GM23338 (cell line): ENCODE measurements around the gene PLAA. TPM values are rescaled to one million over a fixed set of nuclear protein-coding genes. Genes with fewer than 3 reads are reported as not detected.

Experiments used
- ATAC-seq: fragments of 200-7000 bp; cut with Tn5 transposase; 3 replicates; pipeline ENCODE4 v1.9.1; 2020
- DNase-seq: peaks from one replicate; pipeline ENCODE4 v3.0.0-alpha.2; 2015; ENCODE audit warnings: low spot score
- H2AFZ ChIP-seq: fragments of 200-600 bp; sonication (generic); 2 replicates; pipeline ENCODE4 v1.8.0; 2016; ENCODE audit warnings: antibody characterized with exemption, mild to moderate bottlenecking, moderate library complexity
- H3F3A ChIP-seq: fragments of 200-600 bp; sonication (generic); replicated peaks from 2 replicates; pipeline ENCODE4 v1.8.0; 2017; ENCODE audit warnings: antibody characterized with exemption, mixed run types, low read depth
- H3K27ac ChIP-seq: fragments of 200-600 bp; sonication (generic); 2 replicates; pipeline ENCODE4 v1.6.1; 2016; ENCODE audit warnings: low read depth
- H3K27me3 ChIP-seq: fragments of 200-600 bp; sonication (generic); 2 replicates; pipeline ENCODE4 v1.8.0; 2016; ENCODE audit warnings: mild to moderate bottlenecking, mixed run types, moderate library complexity; ENCODE audit not compliant: insufficient read depth
- H3K36me3 ChIP-seq: fragments of 200-600 bp; sonication (generic); 2 replicates; pipeline ENCODE4 v1.8.0; 2016; ENCODE audit warnings: mild to moderate bottlenecking; ENCODE audit not compliant: insufficient read depth
- H3K4me1 ChIP-seq: fragments of 200-600 bp; sonication (generic); 2 replicates; pipeline ENCODE4 v1.8.0; 2016; ENCODE audit warnings: mild to moderate bottlenecking, moderate library complexity; ENCODE audit not compliant: insufficient read depth
- H3K4me2 ChIP-seq: fragments of 200-600 bp; sonication (generic); 2 replicates; pipeline ENCODE4 v1.7.1; 2017; ENCODE audit warnings: mixed run types
- H3K4me3 ChIP-seq: fragments of 200-600 bp; sonication (generic); 2 replicates; pipeline ENCODE4 v1.6.1; 2016; ENCODE audit warnings: mixed run types
- H3K79me2 ChIP-seq: fragments of 200-600 bp; sonication (generic); replicated peaks from 2 replicates; pipeline ENCODE4 v1.8.0; 2017; ENCODE audit warnings: mild to moderate bottlenecking; ENCODE audit not compliant: insufficient read depth
- H3K9me2 ChIP-seq: fragments of 200-600 bp; sonication (generic); 2 replicates; pipeline ENCODE4 v1.8.0; 2017; ENCODE audit not compliant: insufficient read depth
- H4K20me1 ChIP-seq: fragments of 200-600 bp; sonication (generic); replicated peaks from 2 replicates; pipeline ENCODE4 v1.8.0; 2017; ENCODE audit warnings: mild to moderate bottlenecking; ENCODE audit not compliant: insufficient read depth
- H3K27ac Mint-ChIP-seq: 2 replicates; pipeline ENCODE4 v1.8.0; 2020; ENCODE audit warnings: inconsistent platforms, mild to moderate bottlenecking, moderate library complexity, mixed read lengths
- H3K27me3 Mint-ChIP-seq: 3 replicates; pipeline ENCODE4 v1.8.0; 2022; ENCODE audit warnings: low read depth, mild to moderate bottlenecking, moderate library complexity, mixed read lengths, inconsistent platforms; ENCODE audit not compliant: insufficient read depth, poor library complexity
- H3K36me3 Mint-ChIP-seq: 3 replicates; pipeline ENCODE4 v1.8.0; 2021; ENCODE audit warnings: low read depth, mild to moderate bottlenecking, inconsistent platforms, moderate library complexity, mixed read lengths
- H3K4me1 Mint-ChIP-seq: 3 replicates; pipeline ENCODE4 v1.8.0; 2020; ENCODE audit warnings: mild to moderate bottlenecking, inconsistent platforms, mixed read lengths
- H3K4me3 Mint-ChIP-seq: 3 replicates; pipeline ENCODE4 v1.8.0; 2021; ENCODE audit warnings: moderate library complexity, mild to moderate bottlenecking, inconsistent platforms, mixed read lengths
- H3K9me3 Mint-ChIP-seq: 3 replicates; pipeline ENCODE4 v1.8.0; 2020; ENCODE audit warnings: moderate library complexity, mild to moderate bottlenecking, inconsistent platforms, mixed read lengths
- CREB1 ChIP-seq: fragments of 250-450 bp; sonication (Bioruptor Pico); IDR thresholded peaks from 2 replicates; pipeline ENCODE4 v1.5.0; 2020; ENCODE audit warnings: low read depth, mild to moderate bottlenecking, moderate library complexity
- EZH2 ChIP-seq: fragments of 200-600 bp; sonication (generic); IDR thresholded peaks from one replicate; pipeline ENCODE4 v1.8.0; 2017; ENCODE audit warnings: antibody characterized with exemption, mild to moderate bottlenecking, low read depth; ENCODE audit not compliant: unreplicated experiment
- EZH2phosphoT487 ChIP-seq: fragments of 200-600 bp; sonication (generic); IDR thresholded peaks from one replicate; pipeline ENCODE4 v1.8.1; 2018; ENCODE audit warnings: antibody characterized with exemption; ENCODE audit not compliant: unreplicated experiment
- JUNB ChIP-seq: IDR thresholded peaks from one replicate; pipeline ENCODE4 v1.6.1; 2016; ENCODE audit warnings: antibody characterized with exemption; ENCODE audit not compliant: unreplicated experiment
- NANOG ChIP-seq: IDR thresholded peaks from 2 replicates; pipeline ENCODE4 v1.6.1; 2016; ENCODE audit warnings: antibody characterized with exemption, borderline replicate concordance
- POLR2AphosphoS5 ChIP-seq: IDR thresholded peaks from 2 replicates; pipeline ENCODE4 v1.6.1; 2016; ENCODE audit warnings: antibody characterized with exemption, low read depth
- STAT1 ChIP-seq: IDR thresholded peaks from one replicate; pipeline ENCODE4 v1.6.1; 2016; ENCODE audit warnings: antibody characterized with exemption; ENCODE audit not compliant: unreplicated experiment
- ZNF114 ChIP-seq: fragments of 250-450 bp; sonication (Bioruptor Pico); IDR thresholded peaks from 2 replicates; pipeline ENCODE4 v1.5.0; 2020; ENCODE audit warnings: mild to moderate bottlenecking, moderate library complexity
- ZNF331 ChIP-seq: fragments of 250-450 bp; sonication (Bioruptor Pico); IDR thresholded peaks from 2 replicates; pipeline ENCODE4 v1.5.0; 2020; ENCODE audit warnings: low read depth, mild to moderate bottlenecking, moderate library complexity
- polyA plus RNA-seq: library from polyadenylated mRNA; unstranded; fragments of >200 nt; fragmentation: Nextera tagmentation; extraction: Ambion mirVana; gene quantifications from 2 replicates; pipeline ENCODE4 v1.2.1, GENCODE V29; 2016
- total RNA-seq: library from RNA; depleted of rRNA; stranded (reverse); fragments of >200 nt; shearing (Covaris generic); gene quantifications from 2 replicates; pipeline ENCODE4 v1.2.3, GENCODE V29; 2014
- TF ChIP-seq, protein P1 (sequence below): IDR thresholded peaks from one replicate; pipeline ENCODE4 v1.6.1; 2018; ENCODE audit warnings: antibody characterized with exemption; ENCODE audit not compliant: unreplicated experiment
- TF ChIP-seq, protein P2 (sequence below): fragments of 250-450 bp; sonication (Bioruptor Pico); IDR thresholded peaks from 2 replicates; pipeline ENCODE4 v1.5.0; 2020; ENCODE audit warnings: mild to moderate bottlenecking, moderate library complexity
- TF ChIP-seq, protein P3 (sequence below), 2 experiments: fragments of 200-600 bp in 1 of 2; sonication (generic) in 1 of 2; conservative IDR thresholded peaks; 2 replicates each; pipeline versions ENCODE4 v1.5.1 to v1.6.1; 2016 to 2017; ENCODE audit warnings: antibody characterized with exemption in 2 of 2, low read depth in 2 of 2, mild to moderate bottlenecking in 2 of 2, moderate library complexity in 1 of 2
- TF ChIP-seq, protein P4 (sequence below): IDR thresholded peaks from 2 replicates; pipeline ENCODE4 v1.6.1; 2016; ENCODE audit warnings: antibody characterized with exemption

PLAA gene
- total and polyA plus RNA-seq, 2 experiments from 2014 or later = 24.8 to 72.1 TPM

DNA sequence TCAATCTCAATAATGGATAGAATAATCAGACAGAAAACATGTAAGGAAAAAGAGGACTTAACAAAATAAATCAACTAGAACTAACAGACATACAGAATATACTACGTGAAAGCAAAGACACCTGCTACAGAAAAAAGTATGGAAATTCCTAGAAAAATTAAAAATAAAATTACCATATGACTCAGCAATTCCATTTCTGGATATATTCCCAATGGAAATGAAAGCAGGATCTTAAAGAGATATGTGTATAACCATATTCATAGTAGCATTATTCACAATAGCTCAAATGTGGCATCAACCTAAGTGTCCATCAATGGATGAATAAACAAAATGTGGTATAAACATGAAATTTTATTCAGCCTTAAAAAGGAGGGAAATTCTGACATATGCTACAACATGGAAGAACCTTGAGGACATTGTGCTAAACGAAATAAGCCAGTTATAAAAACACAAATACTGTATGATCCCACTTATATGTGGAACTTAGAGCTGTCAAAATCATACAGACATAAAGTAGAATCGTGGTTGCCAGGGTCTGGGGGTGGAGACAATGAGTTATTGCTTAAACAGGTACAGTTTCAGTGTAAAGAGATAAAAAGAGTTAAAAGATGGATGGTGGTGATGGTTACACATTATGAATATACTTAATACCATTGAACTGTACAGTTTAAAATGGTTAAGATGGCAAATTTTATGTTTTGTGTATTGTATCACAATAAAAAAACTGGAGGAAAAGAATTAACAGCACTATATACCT is 6.9 kb downstream of the PLAA start:
- peaks cover 17% of the 10 kb centered on the region for H4K20me1 ChIP-seq
- no peak overlapping the region for H3K4me3 ChIP-seq

More for the DNA sequence above, 6.9 kb downstream of the PLAA start:
- Histone ChIP-seq H3F3A (no peaks in the 10 kb centered on the region), H3K79me2 (peaks cover 100% of the 10 kb centered on the region), H3K27ac (no peak overlapping the region), H3K27me3 (no peaks in the 10 kb centered on the region), H2AFZ (no peak overlapping the region), H3K36me3 (no peaks in the 10 kb centered on the region), H3K4me2 (no peak overlapping the region), H3K4me1 (peaks cover 16% of the 10 kb centered on the region), H3K9me2 (no peaks in the 10 kb centered on the region)
- Mint-ChIP-seq H3K4me3 (no peak overlapping the region), H3K36me3 (peaks cover 20% of the 10 kb centered on the region), H3K9me3 (peaks cover 2% of the 10 kb centered on the region; the same call in 2 of the 3 replicates), H3K27ac (peak overlapping the region; percentile 1; the same call in 1 of the 2 replicates), H3K27me3 (peaks cover 4% of the 10 kb centered on the region), H3K4me1 (peaks cover 31% of the 10 kb centered on the region)
- DNase-seq (no peak), ATAC-seq (no peak)
- TF ChIP-seq CREB1 (CRISPR knock-in tag) (no peak), EZH2phosphoT487 (no peak), JUNB (no peak), ZNF114 (CRISPR knock-in tag) (no peak), NANOG (no peak), ZNF331 (CRISPR knock-in tag) (no peak), EZH2 (no peak), POLR2AphosphoS5 (no peak), STAT1 (no peak)
- TF ChIP-seq, protein P1, sequence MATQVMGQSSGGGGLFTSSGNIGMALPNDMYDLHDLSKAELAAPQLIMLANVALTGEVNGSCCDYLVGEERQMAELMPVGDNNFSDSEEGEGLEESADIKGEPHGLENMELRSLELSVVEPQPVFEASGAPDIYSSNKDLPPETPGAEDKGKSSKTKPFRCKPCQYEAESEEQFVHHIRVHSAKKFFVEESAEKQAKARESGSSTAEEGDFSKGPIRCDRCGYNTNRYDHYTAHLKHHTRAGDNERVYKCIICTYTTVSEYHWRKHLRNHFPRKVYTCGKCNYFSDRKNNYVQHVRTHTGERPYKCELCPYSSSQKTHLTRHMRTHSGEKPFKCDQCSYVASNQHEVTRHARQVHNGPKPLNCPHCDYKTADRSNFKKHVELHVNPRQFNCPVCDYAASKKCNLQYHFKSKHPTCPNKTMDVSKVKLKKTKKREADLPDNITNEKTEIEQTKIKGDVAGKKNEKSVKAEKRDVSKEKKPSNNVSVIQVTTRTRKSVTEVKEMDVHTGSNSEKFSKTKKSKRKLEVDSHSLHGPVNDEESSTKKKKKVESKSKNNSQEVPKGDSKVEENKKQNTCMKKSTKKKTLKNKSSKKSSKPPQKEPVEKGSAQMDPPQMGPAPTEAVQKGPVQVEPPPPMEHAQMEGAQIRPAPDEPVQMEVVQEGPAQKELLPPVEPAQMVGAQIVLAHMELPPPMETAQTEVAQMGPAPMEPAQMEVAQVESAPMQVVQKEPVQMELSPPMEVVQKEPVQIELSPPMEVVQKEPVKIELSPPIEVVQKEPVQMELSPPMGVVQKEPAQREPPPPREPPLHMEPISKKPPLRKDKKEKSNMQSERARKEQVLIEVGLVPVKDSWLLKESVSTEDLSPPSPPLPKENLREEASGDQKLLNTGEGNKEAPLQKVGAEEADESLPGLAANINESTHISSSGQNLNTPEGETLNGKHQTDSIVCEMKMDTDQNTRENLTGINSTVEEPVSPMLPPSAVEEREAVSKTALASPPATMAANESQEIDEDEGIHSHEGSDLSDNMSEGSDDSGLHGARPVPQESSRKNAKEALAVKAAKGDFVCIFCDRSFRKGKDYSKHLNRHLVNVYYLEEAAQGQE = no peak
- TF ChIP-seq, protein P2, sequence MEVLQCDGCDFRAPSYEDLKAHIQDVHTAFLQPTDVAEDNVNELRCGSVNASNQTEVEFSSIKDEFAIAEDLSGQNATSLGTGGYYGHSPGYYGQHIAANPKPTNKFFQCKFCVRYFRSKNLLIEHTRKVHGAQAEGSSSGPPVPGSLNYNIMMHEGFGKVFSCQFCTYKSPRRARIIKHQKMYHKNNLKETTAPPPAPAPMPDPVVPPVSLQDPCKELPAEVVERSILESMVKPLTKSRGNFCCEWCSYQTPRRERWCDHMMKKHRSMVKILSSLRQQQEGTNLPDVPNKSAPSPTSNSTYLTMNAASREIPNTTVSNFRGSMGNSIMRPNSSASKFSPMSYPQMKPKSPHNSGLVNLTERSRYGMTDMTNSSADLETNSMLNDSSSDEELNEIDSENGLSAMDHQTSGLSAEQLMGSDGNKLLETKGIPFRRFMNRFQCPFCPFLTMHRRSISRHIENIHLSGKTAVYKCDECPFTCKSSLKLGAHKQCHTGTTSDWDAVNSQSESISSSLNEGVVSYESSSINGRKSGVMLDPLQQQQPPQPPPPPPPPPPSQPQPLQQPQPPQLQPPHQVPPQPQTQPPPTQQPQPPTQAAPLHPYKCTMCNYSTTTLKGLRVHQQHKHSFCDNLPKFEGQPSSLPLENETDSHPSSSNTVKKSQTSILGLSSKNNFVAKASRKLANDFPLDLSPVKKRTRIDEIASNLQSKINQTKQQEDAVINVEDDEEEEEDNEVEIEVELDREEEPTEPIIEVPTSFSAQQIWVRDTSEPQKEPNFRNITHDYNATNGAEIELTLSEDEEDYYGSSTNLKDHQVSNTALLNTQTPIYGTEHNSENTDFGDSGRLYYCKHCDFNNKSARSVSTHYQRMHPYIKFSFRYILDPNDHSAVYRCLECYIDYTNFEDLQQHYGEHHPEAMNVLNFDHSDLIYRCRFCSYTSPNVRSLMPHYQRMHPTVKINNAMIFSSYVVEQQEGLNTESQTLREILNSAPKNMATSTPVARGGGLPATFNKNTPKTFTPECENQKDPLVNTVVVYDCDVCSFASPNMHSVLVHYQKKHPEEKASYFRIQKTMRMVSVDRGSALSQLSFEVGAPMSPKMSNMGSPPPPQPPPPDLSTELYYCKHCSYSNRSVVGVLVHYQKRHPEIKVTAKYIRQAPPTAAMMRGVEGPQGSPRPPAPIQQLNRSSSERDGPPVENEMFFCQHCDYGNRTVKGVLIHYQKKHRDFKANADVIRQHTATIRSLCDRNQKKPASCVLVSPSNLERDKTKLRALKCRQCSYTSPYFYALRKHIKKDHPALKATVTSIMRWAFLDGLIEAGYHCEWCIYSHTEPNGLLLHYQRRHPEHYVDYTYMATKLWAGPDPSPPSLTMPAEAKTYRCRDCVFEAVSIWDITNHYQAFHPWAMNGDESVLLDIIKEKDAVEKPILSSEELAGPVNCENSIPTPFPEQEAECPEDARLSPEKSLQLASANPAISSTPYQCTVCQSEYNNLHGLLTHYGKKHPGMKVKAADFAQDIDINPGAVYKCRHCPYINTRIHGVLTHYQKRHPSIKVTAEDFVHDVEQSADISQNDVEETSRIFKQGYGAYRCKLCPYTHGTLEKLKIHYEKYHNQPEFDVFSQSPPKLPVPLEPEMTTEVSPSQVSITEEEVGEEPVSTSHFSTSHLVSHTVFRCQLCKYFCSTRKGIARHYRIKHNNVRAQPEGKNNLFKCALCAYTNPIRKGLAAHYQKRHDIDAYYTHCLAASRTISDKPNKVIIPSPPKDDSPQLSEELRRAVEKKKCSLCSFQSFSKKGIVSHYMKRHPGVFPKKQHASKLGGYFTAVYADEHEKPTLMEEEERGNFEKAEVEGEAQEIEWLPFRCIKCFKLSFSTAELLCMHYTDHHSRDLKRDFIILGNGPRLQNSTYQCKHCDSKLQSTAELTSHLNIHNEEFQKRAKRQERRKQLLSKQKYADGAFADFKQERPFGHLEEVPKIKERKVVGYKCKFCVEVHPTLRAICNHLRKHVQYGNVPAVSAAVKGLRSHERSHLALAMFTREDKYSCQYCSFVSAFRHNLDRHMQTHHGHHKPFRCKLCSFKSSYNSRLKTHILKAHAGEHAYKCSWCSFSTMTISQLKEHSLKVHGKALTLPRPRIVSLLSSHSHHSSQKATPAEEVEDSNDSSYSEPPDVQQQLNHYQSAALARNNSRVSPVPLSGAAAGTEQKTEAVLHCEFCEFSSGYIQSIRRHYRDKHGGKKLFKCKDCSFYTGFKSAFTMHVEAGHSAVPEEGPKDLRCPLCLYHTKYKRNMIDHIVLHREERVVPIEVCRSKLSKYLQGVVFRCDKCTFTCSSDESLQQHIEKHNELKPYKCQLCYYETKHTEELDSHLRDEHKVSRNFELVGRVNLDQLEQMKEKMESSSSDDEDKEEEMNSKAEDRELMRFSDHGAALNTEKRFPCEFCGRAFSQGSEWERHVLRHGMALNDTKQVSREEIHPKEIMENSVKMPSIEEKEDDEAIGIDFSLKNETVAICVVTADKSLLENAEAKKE (CRISPR knock-in tag) = no peak
- TF ChIP-seq, protein P3, sequence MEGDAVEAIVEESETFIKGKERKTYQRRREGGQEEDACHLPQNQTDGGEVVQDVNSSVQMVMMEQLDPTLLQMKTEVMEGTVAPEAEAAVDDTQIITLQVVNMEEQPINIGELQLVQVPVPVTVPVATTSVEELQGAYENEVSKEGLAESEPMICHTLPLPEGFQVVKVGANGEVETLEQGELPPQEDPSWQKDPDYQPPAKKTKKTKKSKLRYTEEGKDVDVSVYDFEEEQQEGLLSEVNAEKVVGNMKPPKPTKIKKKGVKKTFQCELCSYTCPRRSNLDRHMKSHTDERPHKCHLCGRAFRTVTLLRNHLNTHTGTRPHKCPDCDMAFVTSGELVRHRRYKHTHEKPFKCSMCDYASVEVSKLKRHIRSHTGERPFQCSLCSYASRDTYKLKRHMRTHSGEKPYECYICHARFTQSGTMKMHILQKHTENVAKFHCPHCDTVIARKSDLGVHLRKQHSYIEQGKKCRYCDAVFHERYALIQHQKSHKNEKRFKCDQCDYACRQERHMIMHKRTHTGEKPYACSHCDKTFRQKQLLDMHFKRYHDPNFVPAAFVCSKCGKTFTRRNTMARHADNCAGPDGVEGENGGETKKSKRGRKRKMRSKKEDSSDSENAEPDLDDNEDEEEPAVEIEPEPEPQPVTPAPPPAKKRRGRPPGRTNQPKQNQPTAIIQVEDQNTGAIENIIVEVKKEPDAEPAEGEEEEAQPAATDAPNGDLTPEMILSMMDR (conservative IDR thresholded peaks at IDR 0.05; ENCODE audit: low read depth in 2 of 2) = no peak
- TF ChIP-seq, protein P4, sequence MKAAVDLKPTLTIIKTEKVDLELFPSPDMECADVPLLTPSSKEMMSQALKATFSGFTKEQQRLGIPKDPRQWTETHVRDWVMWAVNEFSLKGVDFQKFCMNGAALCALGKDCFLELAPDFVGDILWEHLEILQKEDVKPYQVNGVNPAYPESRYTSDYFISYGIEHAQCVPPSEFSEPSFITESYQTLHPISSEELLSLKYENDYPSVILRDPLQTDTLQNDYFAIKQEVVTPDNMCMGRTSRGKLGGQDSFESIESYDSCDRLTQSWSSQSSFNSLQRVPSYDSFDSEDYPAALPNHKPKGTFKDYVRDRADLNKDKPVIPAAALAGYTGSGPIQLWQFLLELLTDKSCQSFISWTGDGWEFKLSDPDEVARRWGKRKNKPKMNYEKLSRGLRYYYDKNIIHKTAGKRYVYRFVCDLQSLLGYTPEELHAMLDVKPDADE = no peak
